ENCODE results near the gene CEP128.

CEP128 gene

GRCh38 chr14:80692903-80693302 lies 248.6 kb downstream of the CEP128 start:
- TF ChIP-seq CTCF (IDR thresholded peaks at IDR 0.05; ENCODE audit: low read depth, low read length) = no peak
- no peak overlapping the region for H3K4me3 ChIP-seq (replicated peaks in 1 of 2; ENCODE audit: low read depth in 2 of 2, low read length in 2 of 2)
- no peak for DNase-seq (ENCODE audit: low read depth in 2 of 2)

- no peak for TF ChIP-seq CTCF (IDR thresholded peaks at IDR 0.05; ENCODE audit: low read depth, low read length)
- peak in 1 of 2 donors; percentile 10 for DNase-seq (ENCODE audit: low read depth in 2 of 2)
- H3K4me3 ChIP-seq (replicated peaks in 1 of 2; ENCODE audit: low read depth in 2 of 2, low read length in 2 of 2) = no peak overlapping the region
Observed at GRCh38 chr14:80681651-80682050, 259.9 kb downstream of the CEP128 start.

GRCh38 chr14:80679273-80679672 lies 262.3 kb downstream of the CEP128 start:
- no peak for TF ChIP-seq CTCF (IDR thresholded peaks at IDR 0.05; ENCODE audit: low read depth, low read length)
- DNase-seq (ENCODE audit: low read depth in 2 of 2) = peak in 1 of 2 donors; percentile 4
- no peak overlapping the region for H3K4me3 ChIP-seq (replicated peaks in 1 of 2; ENCODE audit: low read depth in 2 of 2, low read length in 2 of 2)

GRCh38 chr14:80678436-80678835 lies 263.1 kb downstream of the CEP128 start:
- DNase-seq (ENCODE audit: low read depth in 2 of 2) = peak in 1 of 2 donors; percentile 12
- no peak overlapping the region for H3K4me3 ChIP-seq (replicated peaks in 1 of 2; ENCODE audit: low read depth in 2 of 2, low read length in 2 of 2)
- TF ChIP-seq CTCF (IDR thresholded peaks at IDR 0.05; ENCODE audit: low read depth, low read length) = no peak

GRCh38 chr14:80669426-80669825 lies 272.1 kb downstream of the CEP128 start:
- TF ChIP-seq CTCF (IDR thresholded peaks at IDR 0.05; ENCODE audit: low read depth, low read length) = no peak
- no peak overlapping the region for H3K4me3 ChIP-seq (replicated peaks in 1 of 2; ENCODE audit: low read depth in 2 of 2, low read length in 2 of 2)
- DNase-seq (ENCODE audit: low read depth in 2 of 2) = peak in 1 of 2 donors; percentile 47

- no peak overlapping the region for H3K4me3 ChIP-seq (replicated peaks in 1 of 2; ENCODE audit: low read depth in 2 of 2, low read length in 2 of 2)
- no peak for TF ChIP-seq CTCF (IDR thresholded peaks at IDR 0.05; ENCODE audit: low read depth, low read length)
- DNase-seq (ENCODE audit: low read depth in 2 of 2) = peak in 1 of 2 donors; percentile 3
Observed at GRCh38 chr14:80664576-80664975, 277.0 kb downstream of the CEP128 start.

- no peak for TF ChIP-seq CTCF (IDR thresholded peaks at IDR 0.05; ENCODE audit: low read depth, low read length)
- no peak overlapping the region for H3K4me3 ChIP-seq (replicated peaks in 1 of 2; ENCODE audit: low read depth in 2 of 2, low read length in 2 of 2)
- no peak for DNase-seq (ENCODE audit: low read depth in 2 of 2)
Observed at GRCh38 chr14:80663541-80663940, 278.0 kb downstream of the CEP128 start.

Measured in cardiac fibroblast (primary cell).